Activated naive CD8-positive, alpha-beta T cell treated with anti-CD3 and anti-CD28 coated beads for 36 hours (primary cell): Measurements from ENCODE around the gene CYB5RL. TPM values are rescaled to one million over a fixed set of nuclear protein-coding genes. Genes with fewer than 3 reads are reported as not detected.

Experiments
- total RNA-seq, 2 experiments: library from RNA; stranded (reverse); gene quantifications; one replicate each; pipeline ENCODE4 v1.2.3, GENCODE V29; 2021

CYB5RL gene
- total RNA-seq, 2 experiments from 2014 or later = 9.1 to 10.6 TPM

Other genes with a start within 250 kb of the CYB5RL start
- gene LDLRAD1, start 181.8 kb downstream of the CYB5RL start, total RNA-seq = not detected
- gene TMEM59, start 146.8 kb downstream of the CYB5RL start, total RNA-seq = 10 to 100 TPM; 89.4 to 97.7 TPM
- gene TCEANC2, start 146.4 kb downstream of the CYB5RL start, total RNA-seq = 1 to 10 TPM; 7.7 to 8.3 TPM
- not detected for gene CDCP2, start 47.0 kb downstream of the CYB5RL start, total RNA-seq
- gene MRPL37, start 137 bp upstream of the CYB5RL start, total RNA-seq = 100 to 1,000 TPM; 206 to 216 TPM
- gene SSBP3, start 206.4 kb upstream of the CYB5RL start, total RNA-seq = 10 to 100 TPM; 62.8 to 65.4 TPM